Astrocyte of the spinal cord (primary cell): Measurements from ENCODE around the gene WRAP73.

Experiments
- DNase-seq: peaks from one replicate; pipeline ENCODE4 v3.0.0; 2011; ENCODE audit warnings: low read depth, low spot score
- H3K4me3 ChIP-seq: 2 replicates; pipeline ENCODE4 v1.5.1; 2011; ENCODE audit warnings: low read depth, mild to moderate bottlenecking, low read length, moderate library complexity
- in situ Hi-C: cut with HindIII; loops from 2 replicates; pipeline ENCODE4 v1.10.0; 2017; ENCODE audit warnings: low sequenced_read_pairs
- TF ChIP-seq, protein P1 (sequence below): IDR thresholded peaks from 2 replicates; pipeline ENCODE4 v1.5.1; 2012; ENCODE audit warnings: low read depth, mild to moderate bottlenecking, low read length, inconsistent platforms

The WRAP73 gene

GRCh38 chr1:3603156-3603555 lies 46.7 kb downstream of the WRAP73 start:
- H3K4me3 ChIP-seq, result no peak overlapping the region
- DNase-seq, result no peak
- in situ Hi-C loops, result no loop called here
- TF ChIP-seq, protein P1, sequence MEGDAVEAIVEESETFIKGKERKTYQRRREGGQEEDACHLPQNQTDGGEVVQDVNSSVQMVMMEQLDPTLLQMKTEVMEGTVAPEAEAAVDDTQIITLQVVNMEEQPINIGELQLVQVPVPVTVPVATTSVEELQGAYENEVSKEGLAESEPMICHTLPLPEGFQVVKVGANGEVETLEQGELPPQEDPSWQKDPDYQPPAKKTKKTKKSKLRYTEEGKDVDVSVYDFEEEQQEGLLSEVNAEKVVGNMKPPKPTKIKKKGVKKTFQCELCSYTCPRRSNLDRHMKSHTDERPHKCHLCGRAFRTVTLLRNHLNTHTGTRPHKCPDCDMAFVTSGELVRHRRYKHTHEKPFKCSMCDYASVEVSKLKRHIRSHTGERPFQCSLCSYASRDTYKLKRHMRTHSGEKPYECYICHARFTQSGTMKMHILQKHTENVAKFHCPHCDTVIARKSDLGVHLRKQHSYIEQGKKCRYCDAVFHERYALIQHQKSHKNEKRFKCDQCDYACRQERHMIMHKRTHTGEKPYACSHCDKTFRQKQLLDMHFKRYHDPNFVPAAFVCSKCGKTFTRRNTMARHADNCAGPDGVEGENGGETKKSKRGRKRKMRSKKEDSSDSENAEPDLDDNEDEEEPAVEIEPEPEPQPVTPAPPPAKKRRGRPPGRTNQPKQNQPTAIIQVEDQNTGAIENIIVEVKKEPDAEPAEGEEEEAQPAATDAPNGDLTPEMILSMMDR, result no peak

GRCh38 chr1:3602375-3602774 lies 47.5 kb downstream of the WRAP73 start:
- H3K4me3 ChIP-seq, result no peak overlapping the region
- TF ChIP-seq, protein P1, result no peak
- in situ Hi-C loops, result no loop called here
- DNase-seq, result no peak

DNA sequence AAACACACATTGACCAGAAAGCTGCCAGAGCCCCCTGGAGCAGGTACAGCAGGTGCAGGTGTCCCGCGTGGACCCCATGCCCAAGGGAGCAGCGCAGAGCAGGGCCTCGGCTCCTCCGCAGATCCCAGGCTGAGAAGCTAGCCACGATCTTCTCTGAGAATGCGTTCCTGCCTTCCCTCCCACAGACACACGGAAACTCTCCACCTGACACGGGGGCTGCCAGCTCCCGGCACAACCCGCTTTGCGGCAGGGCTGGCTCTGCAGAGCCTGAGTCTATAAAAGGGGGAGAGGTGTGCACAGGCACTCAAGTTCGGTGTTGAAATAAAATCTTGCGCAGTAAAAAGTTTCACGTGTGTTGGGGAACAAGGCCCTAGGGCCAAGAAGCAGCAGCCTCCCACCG lies 48.2 kb downstream of the WRAP73 start:
- in situ Hi-C loops, result no loop called here
- no peak for DNase-seq
- TF ChIP-seq, protein P1, result no peak
- no peak overlapping the region for H3K4me3 ChIP-seq

- no peak for DNase-seq
- H3K4me3 ChIP-seq, result no peak overlapping the region
- TF ChIP-seq, protein P1, result no peak
- in situ Hi-C loops, result no loop called here
Measured at GRCh38 chr1:3600354-3600753, 49.5 kb downstream of the WRAP73 start.

GRCh38 chr1:3599816-3600215 lies 50.1 kb downstream of the WRAP73 start:
- no peak overlapping the region for H3K4me3 ChIP-seq
- DNase-seq, result no peak
- TF ChIP-seq, protein P1, result no peak
- in situ Hi-C loops, result no loop called here

DNA sequence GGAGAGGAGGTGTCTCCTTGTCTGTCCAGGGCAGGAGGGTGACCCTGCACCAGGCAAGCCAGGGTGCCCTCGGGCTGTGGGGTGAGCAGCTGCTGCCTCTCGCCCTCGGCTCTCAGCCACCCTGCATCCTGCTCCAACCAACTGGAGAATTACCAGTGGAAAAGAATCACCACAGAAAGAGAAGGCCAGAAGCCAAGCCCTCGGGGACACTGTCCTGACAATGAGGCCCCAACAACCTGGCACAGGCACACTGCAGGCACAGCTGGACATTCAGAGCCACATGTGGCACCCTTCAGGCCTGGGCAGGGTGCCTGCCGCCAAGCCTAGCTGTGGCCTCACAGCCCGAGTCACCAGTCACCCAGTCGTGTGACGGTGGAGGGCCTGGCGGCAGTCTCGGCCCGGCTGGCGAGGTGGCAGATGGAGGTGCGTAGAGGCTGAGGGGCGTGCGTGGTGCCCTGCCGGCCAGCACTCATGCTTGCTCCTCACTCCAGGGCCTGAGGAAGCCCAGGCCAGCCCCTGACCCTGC lies 50.6 kb downstream of the WRAP73 start:
- DNase-seq, result no peak
- TF ChIP-seq, protein P1, result no peak
- in situ Hi-C loops, result no loop called here

More for the DNA sequence above, 50.6 kb downstream of the WRAP73 start:
- no peak overlapping the region for H3K4me3 ChIP-seq
